Measurements from ENCODE around the gene ZNF514.

DNA sequence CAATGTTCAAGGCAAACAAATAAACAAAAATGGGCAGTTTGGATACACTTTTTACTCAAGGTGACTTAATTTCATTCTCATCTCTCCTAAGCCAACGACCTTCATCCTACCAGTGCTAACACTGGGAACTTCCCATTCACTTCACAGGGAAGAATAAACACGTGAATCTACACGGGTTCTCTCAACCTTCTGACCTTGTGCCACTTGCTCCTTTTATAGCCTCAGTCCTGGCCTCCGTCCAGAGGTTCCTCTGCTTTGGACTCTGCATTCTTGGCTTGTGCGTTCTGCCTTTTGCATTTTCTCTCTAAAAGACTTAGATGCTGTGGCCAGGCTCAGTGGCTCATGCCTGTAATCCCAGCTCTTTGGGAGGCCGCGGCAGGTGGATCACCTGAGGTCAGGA is 19.8 kb upstream of the ZNF514 start:
- TF ChIP-seq GATA2 (IDR thresholded peaks at IDR 0.05; ENCODE audit: low read depth, low read length) (no peak), GATA3 (IDR thresholded peaks at IDR 0.05; ENCODE audit: low read depth, low read length) (no peak)
